ENCODE measurements around the gene NR2F1.
A peak's percentile ranks its signal among the peaks of the same experiment; 100 is the strongest.
"Not testable (repeated sequence)": the region's sequence is repeated elsewhere in the genome, so short reads cannot be mapped to it uniquely, and the experiment has no call there.

The NR2F1 gene

DNA sequence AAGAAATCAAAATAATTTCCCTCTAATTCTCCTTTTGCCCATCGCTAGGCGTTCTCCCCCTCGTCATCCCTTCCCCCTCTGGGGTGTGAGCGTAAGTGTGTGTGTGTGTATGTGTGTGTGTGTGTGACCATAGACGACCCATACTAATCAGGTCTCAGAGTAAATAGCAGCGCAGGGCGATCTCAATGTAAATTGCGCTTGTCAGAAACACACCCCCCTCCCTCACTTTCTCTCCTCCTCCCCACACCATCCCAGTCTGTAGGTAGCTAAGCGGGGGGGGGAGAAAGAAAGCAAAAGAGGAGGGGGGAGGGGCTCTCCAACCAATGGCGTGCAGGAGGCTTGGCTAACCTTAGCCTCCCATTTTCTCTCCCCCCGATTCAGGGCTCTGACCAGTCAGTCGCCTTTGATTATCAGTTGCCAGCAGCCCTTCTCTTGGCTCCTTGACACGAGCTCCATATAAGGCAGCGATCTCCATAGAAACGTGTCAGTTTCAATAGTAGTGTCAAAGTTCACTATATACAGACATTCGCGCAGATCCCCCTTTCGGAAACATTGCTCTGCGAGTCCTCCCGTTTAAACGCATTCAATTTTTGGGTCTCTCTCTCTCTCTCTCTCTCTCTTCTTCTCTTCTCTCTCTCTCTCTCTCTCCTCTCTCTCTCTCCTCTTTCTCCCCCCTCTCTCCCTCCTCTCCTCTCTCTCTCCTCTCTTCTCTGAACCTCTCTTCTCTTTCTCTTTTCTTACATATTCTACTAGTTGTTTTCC, at the start of gene NR2F1:
Gene NR2F1 (plus strand): TSS at position 546 of the 762 bp plus-strand sequence. CDS start 1,802 bp downstream, outside the sequence.
- DNase-seq, result peak; percentile 96

DNA sequence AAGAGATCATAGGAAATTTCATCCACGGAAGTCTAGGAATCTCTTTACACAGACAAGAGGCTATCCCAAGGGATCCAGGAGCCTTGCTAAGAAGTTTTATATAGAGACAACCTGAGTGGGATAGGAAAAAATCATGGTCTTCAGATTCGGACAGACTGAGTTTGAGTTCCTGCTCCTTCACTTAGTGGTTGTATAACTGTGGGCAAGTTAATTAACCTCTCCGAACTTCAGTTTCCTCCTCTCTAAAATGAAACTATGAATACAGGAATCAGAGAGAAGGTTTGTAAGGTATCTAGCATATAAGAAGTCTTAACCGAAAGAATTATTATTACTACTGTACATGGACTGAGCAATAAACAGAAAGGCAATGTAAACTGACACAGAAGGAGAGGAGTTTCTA, 37.1 kb upstream of the NR2F1 start:
- DNase-seq, result no peak

DNA sequence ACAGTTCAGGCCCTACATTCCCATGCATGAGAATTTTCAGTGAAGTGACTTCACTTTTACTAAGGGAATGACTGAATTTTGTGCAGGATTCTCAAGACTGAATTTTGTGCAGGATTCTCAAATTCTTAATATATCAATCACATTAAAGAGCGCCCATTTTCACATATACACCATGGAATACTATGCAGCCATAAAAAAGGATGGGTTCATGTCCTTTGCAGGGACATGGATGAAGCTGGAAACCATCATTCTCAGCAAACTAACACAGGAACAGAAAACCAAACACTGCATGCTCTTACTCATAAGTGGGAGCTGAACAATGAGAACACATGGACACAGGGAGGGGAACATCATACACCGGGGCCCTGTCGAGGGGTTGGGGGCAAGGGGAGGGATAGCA, 33.4 kb upstream of the NR2F1 start:
- DNase-seq, result not testable (repeated sequence)

DNA sequence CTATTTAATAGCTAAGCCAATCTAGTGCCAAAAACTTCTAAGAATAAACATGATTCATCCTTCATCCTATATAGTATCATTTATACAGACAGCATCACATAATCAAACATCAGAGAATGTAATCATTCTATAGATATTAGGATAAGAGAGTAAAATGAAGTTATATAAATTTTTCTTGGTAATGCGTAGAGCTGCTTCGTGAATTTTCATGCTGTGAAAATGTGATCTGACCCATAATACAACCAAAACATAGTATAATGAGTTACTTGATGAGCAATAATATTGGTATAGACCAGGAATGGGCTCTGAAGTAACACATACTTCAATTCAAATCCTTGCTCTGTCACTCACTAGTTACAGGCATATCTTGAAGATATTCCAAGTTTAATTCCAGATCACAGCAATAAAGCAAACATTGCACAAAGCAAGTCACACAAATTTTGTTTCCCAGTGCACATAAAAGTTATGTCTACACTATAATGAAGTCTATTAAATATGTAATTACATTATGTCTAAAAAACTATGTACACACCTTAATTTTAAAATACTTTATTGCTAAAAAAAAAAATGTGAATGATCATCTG, 25.9 kb upstream of the NR2F1 start:
- DNase-seq, result no peak

DNA sequence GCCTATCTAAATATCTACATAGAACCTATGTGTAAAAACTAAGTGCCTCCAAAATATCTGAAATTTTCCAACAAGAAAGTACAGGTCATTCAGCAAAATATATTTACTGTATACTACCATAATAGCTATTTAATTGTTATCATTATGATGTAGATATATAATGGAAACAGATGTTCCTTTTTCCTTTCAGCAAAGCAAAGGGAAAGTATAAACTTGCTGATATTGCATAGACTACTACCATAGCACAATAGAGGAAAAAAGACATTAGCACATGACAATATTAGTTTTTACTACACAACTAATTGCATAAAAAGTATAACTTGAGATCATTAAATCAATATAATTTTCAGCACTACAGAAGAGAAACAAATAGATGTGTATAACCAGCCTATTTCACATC, 16.9 kb upstream of the NR2F1 start:
- DNase-seq, result no peak

DNA sequence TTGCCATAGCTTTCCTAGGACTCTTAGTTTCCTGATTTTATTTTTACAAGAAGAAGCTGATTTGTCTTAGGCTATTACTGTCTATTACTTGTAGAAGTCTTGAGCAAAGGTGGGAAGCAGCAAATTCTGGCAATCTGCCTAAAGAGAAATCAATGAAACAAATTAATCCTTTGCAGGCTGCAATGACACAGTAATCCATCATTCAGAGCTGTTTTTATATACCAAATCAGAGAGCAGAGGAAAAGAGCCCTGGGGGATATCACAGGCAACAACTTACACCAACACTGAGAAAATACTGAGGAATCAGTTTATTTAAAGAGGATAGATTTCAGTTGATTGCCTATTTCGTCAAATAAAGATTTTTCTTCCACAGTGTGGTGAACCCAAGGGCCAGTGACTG, 15.6 kb upstream of the NR2F1 start:
- DNase-seq, result no peak

DNA sequence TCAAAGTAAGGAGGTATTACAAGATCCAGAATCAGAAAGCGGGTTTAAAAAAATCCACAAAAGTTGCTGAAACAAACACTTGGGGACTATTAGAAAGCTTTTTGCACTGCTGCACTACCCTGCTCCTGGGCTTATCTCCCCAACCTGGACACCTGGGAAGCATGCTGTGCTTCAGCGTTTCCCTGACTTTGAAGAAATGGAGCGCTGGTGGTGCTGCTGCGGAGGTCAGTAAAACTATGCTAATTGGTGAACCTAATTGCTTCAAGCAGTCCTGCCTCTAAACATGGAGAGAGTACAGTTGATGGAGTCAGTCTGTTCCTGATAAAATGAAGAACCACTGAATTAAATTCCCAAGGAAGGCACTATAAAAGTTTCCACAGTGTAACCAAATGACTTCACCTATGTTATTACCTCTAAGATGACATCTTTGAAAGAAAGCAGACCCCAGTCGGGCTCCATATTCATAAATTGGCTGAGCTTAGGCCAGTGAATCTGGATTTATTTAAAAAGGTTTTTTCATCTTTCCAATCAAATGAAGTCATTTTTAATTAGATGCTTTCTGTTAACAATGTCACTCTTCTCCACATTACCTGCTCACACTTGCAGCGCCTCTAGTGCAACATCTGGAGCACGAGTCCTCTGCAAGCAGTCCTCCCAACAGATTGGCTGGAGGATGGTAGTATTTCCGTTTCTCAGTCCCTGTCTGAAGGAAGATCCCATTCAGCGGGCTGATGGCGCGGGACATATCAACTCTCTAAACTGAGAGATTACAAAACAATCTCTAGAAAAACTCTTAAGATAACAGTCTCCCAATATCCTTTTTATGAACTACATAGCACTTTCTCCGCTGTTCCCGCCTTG, 13.5 kb upstream of the NR2F1 start:
- DNase-seq, result no peak

DNA sequence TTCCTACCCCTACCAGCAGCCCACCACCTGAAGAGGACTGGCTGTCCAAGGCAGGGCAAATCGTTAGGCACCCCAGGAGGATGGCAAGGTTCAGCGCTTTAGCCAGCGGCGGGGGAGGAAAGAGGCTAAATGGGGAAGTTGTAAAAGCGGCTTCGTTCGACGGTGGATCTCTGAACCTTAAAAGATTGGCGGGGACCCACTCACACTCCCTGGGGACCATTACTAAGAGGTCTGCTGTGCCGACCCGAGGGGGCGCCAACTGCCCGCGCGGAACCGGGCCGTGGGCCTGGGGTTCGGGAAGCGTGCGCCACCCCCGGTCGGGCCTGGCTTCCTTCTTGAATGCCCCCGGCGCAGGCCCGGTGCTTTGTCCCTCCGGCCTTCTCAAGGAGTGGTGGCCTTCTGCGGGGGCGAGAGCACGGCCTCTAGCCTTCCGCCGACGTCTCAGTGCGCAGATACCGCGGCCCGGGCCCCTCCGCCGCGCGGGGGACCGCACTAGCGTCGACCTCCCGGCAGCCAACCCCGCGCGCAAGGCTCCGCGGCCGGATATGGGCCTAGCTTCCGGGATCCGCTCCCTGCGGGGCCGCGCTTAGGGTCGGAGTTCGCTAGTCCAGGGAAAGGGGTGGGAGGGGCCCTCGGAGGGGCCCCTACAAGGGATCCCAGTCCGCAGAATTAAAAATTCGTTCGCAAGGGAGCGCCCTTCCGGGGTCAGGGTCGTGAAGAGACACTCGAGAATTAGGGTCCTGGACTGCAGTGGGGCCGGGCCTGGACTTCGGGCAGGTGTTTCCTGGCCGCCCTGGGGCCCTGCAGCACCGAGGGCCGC, 12.5 kb upstream of the NR2F1 start:
- no peak for DNase-seq

DNA sequence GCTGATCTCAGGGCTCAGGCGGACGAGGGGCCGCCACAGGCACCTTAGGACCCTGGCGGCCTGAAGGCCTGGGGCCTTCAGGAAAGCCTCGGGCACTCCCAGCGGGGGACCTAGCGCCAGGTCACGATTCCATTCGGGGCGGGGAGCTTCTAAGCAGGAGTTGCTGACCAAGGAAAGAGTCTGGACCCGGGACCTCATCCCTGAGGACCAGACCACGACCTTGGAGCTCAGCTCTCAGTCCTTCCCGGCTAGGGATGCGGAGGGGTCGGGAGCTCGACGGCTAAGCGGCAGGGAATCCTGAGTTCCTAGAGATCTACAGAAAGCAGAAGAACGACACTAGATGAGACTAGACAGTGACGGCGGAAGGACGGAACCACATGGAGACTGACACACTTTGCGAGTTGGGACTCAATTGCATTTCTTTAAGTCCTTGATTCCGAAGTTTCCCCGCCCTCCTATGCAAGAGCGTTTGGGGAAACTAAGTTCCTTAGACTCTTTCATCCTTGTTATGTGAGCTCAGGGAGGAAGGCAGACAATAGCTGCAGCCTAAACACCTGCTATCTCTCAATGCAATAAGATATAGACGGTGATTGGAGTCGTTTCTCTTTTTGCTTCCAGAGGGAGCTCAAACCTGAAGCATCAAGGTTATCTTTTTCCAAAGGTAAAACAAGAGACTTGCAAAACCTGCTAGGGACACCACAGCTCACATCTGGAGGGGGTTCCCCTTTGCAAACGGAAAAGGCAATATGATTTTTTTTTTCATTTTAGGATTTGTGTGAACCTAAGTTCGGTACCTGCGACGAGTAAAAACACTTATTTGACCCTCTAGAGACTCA, 11.7 kb upstream of the NR2F1 start:
- no peak for DNase-seq

DNA sequence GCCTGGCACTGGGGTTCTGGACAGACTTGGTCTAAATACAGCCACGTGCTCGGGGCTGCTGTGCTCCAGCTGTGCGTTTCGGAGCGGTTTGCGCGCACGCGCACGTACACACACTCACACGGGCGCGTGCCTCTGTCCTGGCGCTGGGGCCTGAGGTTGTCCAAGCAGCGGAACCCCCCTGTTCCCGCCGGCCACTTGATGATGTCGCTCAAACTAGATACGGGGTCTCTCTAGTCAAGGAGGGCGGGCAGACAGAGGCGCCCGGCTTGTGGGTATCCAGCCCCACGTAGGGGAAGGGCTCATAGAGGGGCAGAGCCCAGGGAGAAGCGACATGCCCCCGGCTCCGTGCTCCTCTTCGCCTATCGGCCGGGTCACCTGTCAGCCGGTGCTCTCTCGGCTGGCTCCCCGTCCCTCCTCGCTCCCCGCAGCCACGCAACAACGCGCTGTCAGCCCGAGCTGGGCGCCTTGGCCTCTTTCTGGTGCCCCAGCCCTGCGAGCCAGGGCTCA, 10.9 kb upstream of the NR2F1 start:
- DNase-seq, result no peak

DNA sequence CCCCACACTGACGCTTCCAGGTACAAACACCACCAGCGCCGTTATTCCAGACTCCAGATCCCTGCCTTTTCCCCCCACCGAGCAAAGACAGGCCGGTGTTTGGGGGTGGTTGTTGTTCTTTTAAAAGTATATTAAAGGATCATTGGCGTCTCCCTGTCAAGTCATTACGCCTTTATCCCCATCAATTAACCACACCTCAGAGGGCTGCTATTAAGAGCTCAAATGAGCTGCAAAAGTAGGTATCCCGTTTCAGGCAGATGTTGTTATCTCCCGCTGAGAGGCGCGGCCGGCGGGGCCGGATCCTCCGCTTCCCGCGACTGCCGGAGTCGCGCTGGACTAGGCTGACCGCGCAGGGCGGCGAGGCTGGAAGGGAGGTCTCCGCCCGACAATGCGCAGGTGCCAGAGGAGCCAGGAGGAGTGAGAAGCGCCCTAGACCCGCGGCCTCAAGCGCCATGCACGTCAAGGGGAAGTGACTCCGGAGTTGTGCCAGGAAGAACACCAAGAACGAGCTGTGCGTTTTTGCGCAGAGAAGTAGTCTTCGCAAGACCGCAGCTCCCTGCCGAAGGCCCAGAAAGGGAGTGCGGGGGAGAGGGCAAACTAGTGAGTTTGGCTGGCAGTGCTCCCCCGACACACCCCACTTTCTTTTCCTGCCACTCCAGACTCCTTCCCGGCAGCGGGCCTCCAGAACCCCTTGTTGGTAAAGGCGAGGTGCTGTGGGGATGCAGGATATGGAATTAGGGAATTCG, 10.2 kb upstream of the NR2F1 start:
- DNase-seq, result no peak

DNA sequence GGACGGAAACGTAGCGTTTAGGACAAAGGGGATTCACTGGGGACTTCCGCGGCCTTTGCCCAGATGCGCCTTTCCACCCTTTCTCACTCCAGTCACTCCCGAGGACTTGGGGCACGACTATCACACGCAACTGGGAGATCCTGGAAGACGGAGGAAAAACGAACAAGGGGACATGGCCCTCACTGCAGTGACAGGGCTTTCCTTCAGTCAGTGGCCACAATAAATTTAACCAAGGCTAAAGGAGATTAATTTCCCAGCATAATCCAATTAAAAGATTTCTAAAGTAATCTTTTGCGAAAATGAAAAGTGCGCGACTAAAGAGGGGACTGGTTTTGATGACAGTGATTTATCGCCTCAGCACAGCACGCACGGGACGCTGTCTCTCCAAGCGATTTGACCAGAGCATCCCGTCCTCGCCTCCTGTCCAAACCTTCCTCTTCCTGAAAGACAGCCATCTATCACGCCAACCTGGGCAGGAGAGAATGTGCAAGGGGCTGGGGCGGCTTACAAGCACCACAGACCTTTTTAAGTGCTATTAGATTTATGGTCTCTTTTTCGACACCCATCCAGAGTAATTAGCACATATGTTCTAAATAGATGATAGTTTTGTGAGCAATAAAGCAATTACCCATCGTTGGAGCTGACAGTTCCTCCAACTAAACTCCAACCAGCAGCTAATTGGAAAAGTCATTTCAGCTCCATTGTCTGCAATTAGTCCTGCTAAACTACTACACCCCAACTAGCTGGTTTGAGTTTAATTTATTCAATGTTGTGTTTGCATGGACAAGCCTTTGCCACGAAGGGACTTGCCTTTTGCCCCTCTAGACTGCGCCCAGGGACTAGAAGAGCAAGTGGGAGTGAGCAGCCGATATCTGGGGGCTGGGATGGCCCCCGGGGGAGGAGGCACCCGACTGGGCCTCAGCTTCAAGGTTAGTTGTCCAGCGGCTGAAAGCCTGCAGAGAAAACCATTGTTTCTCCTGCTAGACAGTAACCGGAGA, 9.4 kb upstream of the NR2F1 start:
- no peak for DNase-seq

DNA sequence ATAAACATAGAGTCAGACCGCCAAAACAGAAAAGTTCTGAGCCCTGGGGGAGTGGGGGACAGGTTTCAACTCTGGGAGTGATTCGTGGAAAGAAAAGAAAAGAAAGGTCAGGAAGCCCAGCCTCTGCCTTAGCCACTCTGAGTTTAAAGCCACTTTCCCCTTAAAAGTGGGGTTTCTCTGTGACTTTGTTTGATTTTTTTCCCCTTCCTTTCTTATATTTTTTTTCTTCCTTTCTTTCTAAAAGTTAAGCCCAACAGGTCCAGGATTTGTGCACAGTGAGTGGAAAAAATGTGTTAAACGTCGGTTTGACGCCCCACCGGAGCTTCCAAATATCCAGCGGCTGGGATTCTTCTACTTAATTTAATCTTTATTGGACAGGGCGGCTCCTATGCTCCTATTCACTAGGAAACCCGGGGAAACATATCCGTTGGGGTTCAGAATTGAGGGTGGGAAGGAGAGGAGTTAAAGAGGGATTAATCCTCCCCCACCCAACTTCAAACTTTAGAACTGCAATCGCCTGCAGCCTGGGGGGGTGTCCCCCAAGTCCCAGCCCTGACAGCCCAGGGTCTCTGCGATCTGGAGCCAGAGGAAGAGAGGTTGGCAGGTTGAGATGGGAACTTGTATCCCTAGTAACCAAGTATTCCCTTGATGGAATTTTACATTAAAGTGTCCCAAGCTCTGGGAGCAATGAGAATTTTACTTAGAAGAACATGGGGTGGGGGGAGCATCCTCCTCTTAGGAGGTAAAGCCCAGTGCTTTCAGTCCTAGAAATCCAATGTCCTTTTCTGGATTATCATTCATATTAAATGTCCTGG, 8.3 kb upstream of the NR2F1 start:
- DNase-seq, result no peak

DNA sequence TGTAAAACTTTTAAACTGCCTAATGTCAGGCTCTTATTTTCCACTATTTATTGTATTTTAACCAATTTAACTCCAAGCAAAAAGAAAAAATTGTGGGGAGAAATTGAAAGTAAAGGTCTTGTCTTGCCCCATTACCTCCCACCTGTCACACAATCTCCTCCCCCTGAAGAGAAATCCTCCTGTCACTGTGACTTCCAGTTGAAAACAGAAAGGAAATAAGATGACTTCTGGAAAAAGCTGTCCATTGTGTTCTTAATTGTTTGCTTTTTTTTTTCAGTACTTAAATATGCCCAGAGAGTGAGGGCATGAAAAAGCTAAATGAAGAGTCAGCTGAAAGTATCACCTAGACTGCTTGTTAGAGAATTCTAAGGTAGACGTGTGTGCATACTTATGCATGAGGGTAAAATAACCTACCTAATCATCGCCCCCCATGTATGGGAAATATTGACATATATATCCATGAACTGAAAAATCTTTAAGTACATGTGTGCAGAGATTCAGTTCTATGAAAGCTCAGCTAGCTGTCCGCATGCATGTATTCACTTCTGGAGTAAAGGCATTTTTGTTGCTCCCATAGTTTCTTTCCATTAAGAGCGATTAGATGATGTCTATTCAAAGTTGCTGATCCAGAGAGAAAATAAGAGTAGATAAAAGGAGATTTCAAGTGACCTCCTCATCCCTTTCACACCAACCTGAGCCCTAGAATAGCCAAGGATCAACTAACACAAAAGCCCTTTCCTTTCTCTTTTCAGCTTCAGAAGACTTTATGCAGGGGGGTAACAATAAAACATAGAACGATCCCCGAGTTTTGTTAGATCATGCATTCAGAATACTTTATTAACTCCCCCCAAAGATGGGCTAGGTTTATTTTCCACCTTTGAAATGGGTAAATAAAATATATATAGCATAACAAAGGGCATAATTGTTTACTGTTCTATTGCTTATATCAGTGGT, 7.3 kb upstream of the NR2F1 start:
- DNase-seq, result no peak

DNA sequence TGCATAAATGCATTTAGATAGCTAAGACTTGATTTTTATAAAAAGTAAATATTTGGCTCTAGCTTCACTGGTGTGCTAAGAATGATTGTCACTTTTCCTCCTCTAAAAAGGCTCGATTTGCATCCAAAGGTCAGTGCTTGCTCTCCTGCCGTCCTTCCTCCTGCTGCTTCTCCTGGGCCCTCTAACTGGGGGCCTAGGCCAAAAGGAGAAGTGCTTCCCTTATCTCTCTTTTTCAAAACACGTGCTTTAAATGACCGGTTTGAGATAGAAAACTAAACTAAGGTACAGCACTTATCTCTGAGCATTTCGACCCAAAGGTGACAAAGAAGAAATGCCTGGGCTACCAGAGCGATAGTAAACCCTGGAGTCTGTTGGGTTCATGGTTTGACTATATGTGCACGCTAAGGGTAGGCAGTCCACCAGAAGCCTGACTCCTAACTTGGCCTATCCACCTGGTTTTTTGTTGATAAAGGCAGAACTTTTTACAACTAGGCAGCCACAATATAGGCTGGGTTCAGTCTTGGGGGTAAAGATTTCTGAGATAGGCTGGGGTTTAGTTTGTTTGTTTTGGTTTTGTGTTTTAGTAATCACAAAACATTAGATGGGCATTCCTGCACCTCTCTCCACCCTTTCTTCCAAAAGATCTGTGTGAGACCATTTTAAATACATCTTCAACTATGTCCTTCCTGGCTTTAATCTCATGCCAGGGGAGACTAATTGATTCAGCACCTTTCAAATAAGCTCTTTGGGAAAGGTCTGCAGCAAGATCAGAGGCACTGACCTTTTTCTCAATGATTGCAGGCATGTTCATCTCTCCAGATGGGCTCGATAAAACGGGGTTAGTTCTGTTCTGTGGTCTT, 5.8 kb upstream of the NR2F1 start:
- DNase-seq, result no peak
